Measurements from ENCODE around the gene RPAP2. TPM values are rescaled to one million over a fixed set of nuclear protein-coding genes. Genes with fewer than 3 reads are reported as not detected.
"Not testable (repeated sequence)": the region's sequence is repeated elsewhere in the genome, so short reads cannot be mapped to it uniquely, and the experiment has no call there.

Gene RPAP2
- total RNA-seq, 1 donor from 2014 or later = 31.8 TPM

- H3K9me3 ChIP-seq (ENCODE audit: control insufficient read depth in 3 of 3, low read length in 3 of 3) = no peaks in the 10 kb centered on the region
- peaks cover 0 to 5% (median 0%) of the 10 kb centered on the region in 3 donors for H3K36me3 ChIP-seq (ENCODE audit: control insufficient read depth in 3 of 3, insufficient read depth in 3 of 3, low read length in 3 of 3)
- H3K27me3 ChIP-seq (ENCODE audit: control insufficient read depth in 3 of 3, insufficient read depth in 3 of 3, low read length in 3 of 3) = no peaks in the 10 kb centered on the region
- no peak overlapping the region for H3K9ac ChIP-seq (ENCODE audit: low read depth in 1 of 3, low read length in 3 of 3)
- no peaks in the 10 kb centered on the region for H3K4me1 ChIP-seq (ENCODE audit: control insufficient read depth in 3 of 3, insufficient read depth in 3 of 3, low read length in 3 of 3)
- no peak overlapping the region for H3K4me3 ChIP-seq (ENCODE audit: low read length in 3 of 3)
- H3K27ac ChIP-seq (ENCODE audit: low read depth, low read length) = no peak overlapping the region
Measured at GRCh38 chr1:92366040-92366395, 67.2 kb downstream of the RPAP2 start.

- H3K4me1 ChIP-seq (ENCODE audit: control insufficient read depth in 3 of 3, insufficient read depth in 3 of 3, low read length in 3 of 3) = no peaks in the 10 kb centered on the region
- peaks cover 0 to 5% (median 0%) of the 10 kb centered on the region in 3 donors for H3K36me3 ChIP-seq (ENCODE audit: control insufficient read depth in 3 of 3, insufficient read depth in 3 of 3, low read length in 3 of 3)
Measured at GRCh38 chr1:92367496-92367895, 68.6 kb downstream of the RPAP2 start.

GRCh38 chr1:92372164-92372563 is 73.3 kb downstream of the RPAP2 start:
- Histone ChIP-seq H3K4me1 (ENCODE audit: control insufficient read depth in 3 of 3, insufficient read depth in 3 of 3, low read length in 3 of 3) (no peaks in the 10 kb centered on the region), H3K9ac (ENCODE audit: low read depth in 1 of 3, low read length in 3 of 3) (no peak overlapping the region), H3K9me3 (ENCODE audit: control insufficient read depth in 3 of 3, low read length in 3 of 3) (no peaks in the 10 kb centered on the region), H3K4me3 (ENCODE audit: low read length in 3 of 3) (no peak overlapping the region), H3K27me3 (ENCODE audit: control insufficient read depth in 3 of 3, insufficient read depth in 3 of 3, low read length in 3 of 3) (no peaks in the 10 kb centered on the region), H3K27ac (ENCODE audit: low read depth, low read length) (no peak overlapping the region), H3K36me3 (ENCODE audit: control insufficient read depth in 3 of 3, insufficient read depth in 3 of 3, low read length in 3 of 3) (peaks cover 0 to 5% (median 0%) of the 10 kb centered on the region in 3 donors)

More at GRCh38 chr1:92367496-92367895, 68.6 kb downstream of the RPAP2 start:
- Histone ChIP-seq H3K27me3 (ENCODE audit: control insufficient read depth in 3 of 3, insufficient read depth in 3 of 3, low read length in 3 of 3) (no peaks in the 10 kb centered on the region), H3K4me3 (ENCODE audit: low read length in 3 of 3) (no peak overlapping the region), H3K9ac (ENCODE audit: low read depth in 1 of 3, low read length in 3 of 3) (no peak overlapping the region), H3K27ac (ENCODE audit: low read depth, low read length) (no peak overlapping the region), H3K9me3 (ENCODE audit: control insufficient read depth in 3 of 3, low read length in 3 of 3) (no peaks in the 10 kb centered on the region)

GRCh38 chr1:92374223-92374622 is 75.4 kb downstream of the RPAP2 start:
- Histone ChIP-seq H3K9ac (ENCODE audit: low read depth in 1 of 3, low read length in 3 of 3) (no peak overlapping the region), H3K4me3 (ENCODE audit: low read length in 3 of 3) (no peak overlapping the region), H3K4me1 (ENCODE audit: control insufficient read depth in 3 of 3, insufficient read depth in 3 of 3, low read length in 3 of 3) (no peaks in the 10 kb centered on the region), H3K36me3 (ENCODE audit: control insufficient read depth in 3 of 3, insufficient read depth in 3 of 3, low read length in 3 of 3) (peaks cover 0 to 3% (median 2%) of the 10 kb centered on the region in 3 donors), H3K9me3 (ENCODE audit: control insufficient read depth in 3 of 3, low read length in 3 of 3) (no peaks in the 10 kb centered on the region), H3K27me3 (ENCODE audit: control insufficient read depth in 3 of 3, insufficient read depth in 3 of 3, low read length in 3 of 3) (no peaks in the 10 kb centered on the region), H3K27ac (ENCODE audit: low read depth, low read length) (no peak overlapping the region)

GRCh38 chr1:92376345-92376744 is 77.5 kb downstream of the RPAP2 start:
- Histone ChIP-seq H3K27me3 (ENCODE audit: control insufficient read depth in 3 of 3, insufficient read depth in 3 of 3, low read length in 3 of 3) (no peaks in the 10 kb centered on the region), H3K4me1 (ENCODE audit: control insufficient read depth in 3 of 3, insufficient read depth in 3 of 3, low read length in 3 of 3) (no peaks in the 10 kb centered on the region), H3K36me3 (ENCODE audit: control insufficient read depth in 3 of 3, insufficient read depth in 3 of 3, low read length in 3 of 3) (peaks cover 4 to 16% (median 12%) of the 10 kb centered on the region in 3 donors), H3K9ac (ENCODE audit: low read depth in 1 of 3, low read length in 3 of 3) (no peak overlapping the region), H3K27ac (ENCODE audit: low read depth, low read length) (no peak overlapping the region), H3K4me3 (ENCODE audit: low read length in 3 of 3) (no peak overlapping the region), H3K9me3 (ENCODE audit: control insufficient read depth in 3 of 3, low read length in 3 of 3) (peaks cover 0 to 3% (median 0%) of the 10 kb centered on the region in 3 donors)

- H3K9me3 ChIP-seq (ENCODE audit: control insufficient read depth in 3 of 3, low read length in 3 of 3); H3K27me3 ChIP-seq (ENCODE audit: control insufficient read depth in 3 of 3, insufficient read depth in 3 of 3, low read length in 3 of 3); H3K27ac ChIP-seq (ENCODE audit: low read depth, low read length); H3K4me1 ChIP-seq (ENCODE audit: control insufficient read depth in 3 of 3, insufficient read depth in 3 of 3, low read length in 3 of 3); H3K4me3 ChIP-seq (ENCODE audit: low read length in 3 of 3); H3K9ac ChIP-seq (ENCODE audit: low read depth in 1 of 3, low read length in 3 of 3): not testable (repeated sequence)
- peaks cover 4 to 16% (median 12%) of the 10 kb centered on the region in 3 donors for H3K36me3 ChIP-seq (ENCODE audit: control insufficient read depth in 3 of 3, insufficient read depth in 3 of 3, low read length in 3 of 3)
Measured at GRCh38 chr1:92377991-92378390, 79.1 kb downstream of the RPAP2 start.

GRCh38 chr1:92380867-92381266 is 82.0 kb downstream of the RPAP2 start:
- H3K9ac ChIP-seq (ENCODE audit: low read depth in 1 of 3, low read length in 3 of 3) = no peak overlapping the region
- peaks cover under 1 to 5% (median 4%) of the 10 kb centered on the region in 3 donors for H3K9me3 ChIP-seq (ENCODE audit: control insufficient read depth in 3 of 3, low read length in 3 of 3)
- H3K27me3 ChIP-seq (ENCODE audit: control insufficient read depth in 3 of 3, insufficient read depth in 3 of 3, low read length in 3 of 3) = no peaks in the 10 kb centered on the region
- peaks cover 7 to 23% (median 22%) of the 10 kb centered on the region in 3 donors for H3K36me3 ChIP-seq (ENCODE audit: control insufficient read depth in 3 of 3, insufficient read depth in 3 of 3, low read length in 3 of 3)
- H3K27ac ChIP-seq (ENCODE audit: low read depth, low read length) = no peak overlapping the region
- no peaks in the 10 kb centered on the region for H3K4me1 ChIP-seq (ENCODE audit: control insufficient read depth in 3 of 3, insufficient read depth in 3 of 3, low read length in 3 of 3)
- H3K4me3 ChIP-seq (ENCODE audit: low read length in 3 of 3) = no peak overlapping the region

- H3K27me3 ChIP-seq (ENCODE audit: control insufficient read depth in 3 of 3, insufficient read depth in 3 of 3, low read length in 3 of 3); H3K4me3 ChIP-seq (ENCODE audit: low read length in 3 of 3); H3K4me1 ChIP-seq (ENCODE audit: control insufficient read depth in 3 of 3, insufficient read depth in 3 of 3, low read length in 3 of 3); H3K9ac ChIP-seq (ENCODE audit: low read depth in 1 of 3, low read length in 3 of 3); H3K36me3 ChIP-seq (ENCODE audit: control insufficient read depth in 3 of 3, insufficient read depth in 3 of 3, low read length in 3 of 3); H3K27ac ChIP-seq (ENCODE audit: low read depth, low read length); H3K9me3 ChIP-seq (ENCODE audit: control insufficient read depth in 3 of 3, low read length in 3 of 3): not testable (repeated sequence)
Measured at GRCh38 chr1:92393966-92394365, 95.1 kb downstream of the RPAP2 start.

- Histone ChIP-seq H3K9ac (ENCODE audit: low read depth in 1 of 3, low read length in 3 of 3) (no peak overlapping the region), H3K27ac (ENCODE audit: low read depth, low read length) (no peak overlapping the region), H3K36me3 (ENCODE audit: control insufficient read depth in 3 of 3, insufficient read depth in 3 of 3, low read length in 3 of 3) (peaks cover 0 to 2% (median 0%) of the 10 kb centered on the region in 3 donors), H3K4me3 (ENCODE audit: low read length in 3 of 3) (no peak overlapping the region), H3K27me3 (ENCODE audit: control insufficient read depth in 3 of 3, insufficient read depth in 3 of 3, low read length in 3 of 3) (no peaks in the 10 kb centered on the region), H3K9me3 (ENCODE audit: control insufficient read depth in 3 of 3, low read length in 3 of 3) (peaks cover 0 to 5% (median 2%) of the 10 kb centered on the region in 3 donors), H3K4me1 (ENCODE audit: control insufficient read depth in 3 of 3, insufficient read depth in 3 of 3, low read length in 3 of 3) (no peaks in the 10 kb centered on the region)
Measured at GRCh38 chr1:92398519-92398918, 99.7 kb downstream of the RPAP2 start.

- no peak overlapping the region for H3K9ac ChIP-seq (ENCODE audit: low read depth in 1 of 3, low read length in 3 of 3)
- H3K36me3 ChIP-seq (ENCODE audit: control insufficient read depth in 3 of 3, insufficient read depth in 3 of 3, low read length in 3 of 3) = peaks cover 0 to 2% (median 0%) of the 10 kb centered on the region in 3 donors
- no peak overlapping the region for H3K27ac ChIP-seq (ENCODE audit: low read depth, low read length)
- peaks cover 0 to 5% (median 2%) of the 10 kb centered on the region in 3 donors for H3K9me3 ChIP-seq (ENCODE audit: control insufficient read depth in 3 of 3, low read length in 3 of 3)
- no peaks in the 10 kb centered on the region for H3K4me1 ChIP-seq (ENCODE audit: control insufficient read depth in 3 of 3, insufficient read depth in 3 of 3, low read length in 3 of 3)
- no peaks in the 10 kb centered on the region for H3K27me3 ChIP-seq (ENCODE audit: control insufficient read depth in 3 of 3, insufficient read depth in 3 of 3, low read length in 3 of 3)
- no peak overlapping the region for H3K4me3 ChIP-seq (ENCODE audit: low read length in 3 of 3)
Measured at GRCh38 chr1:92399076-92399475, 100.2 kb downstream of the RPAP2 start.
